K562 (cell line): ENCODE measurements around the gene NLGN4X. TPM values are rescaled to one million over a fixed set of nuclear protein-coding genes. Genes with fewer than 3 reads are reported as not detected.

Source experiments
- ATAC-seq: fragments of 200-7000 bp; cut with Tn5 transposase; 3 replicates; pipeline ENCODE4 v1.9.1; 2020; ENCODE audit warnings: moderate library complexity
- BruUV-seq: library from RNA; stranded (reverse); fragments of 400-500 nt; replicated peaks from 2 replicates; lab custom pipeline; 2021; lab: Mats Ljungman, UMichigan
- CTCF ChIA-PET: fragments of 300-600 bp; formaldehyde crosslinking; extraction: SDS; loops from one replicate; lab custom pipeline; 2021; ENCODE audit warnings: low intra/inter-chr PET ratio; lab: Yijun Ruan, JAX
- POLR2A ChIA-PET: fragments of 300-600, 350-650 bp; sonication (Branson Sonifier 250); formaldehyde crosslinking; extraction: SDS; loops from one replicate; lab custom pipeline; 2021; ENCODE audit warnings: antibody characterized with exemption, inconsistent platforms; lab: Yijun Ruan, JAX
- DNase-seq, 4 experiments: peaks; one replicate each; pipeline versions ENCODE4 v3.0.0 to v3.0.0-alpha.2; 2011 to 2018; ENCODE audit warnings: low spot score in 3 of 4, mixed read lengths in 3 of 4; ENCODE audit errors: extremely low read depth in 1 of 4
- FAIRE-seq: peaks from 2 replicates; lab custom pipeline; 2011; peaks lifted over from hg19 to GRCh38; lab: Jason Lieb, UNC
- H2AFZ ChIP-seq: 2 replicates; pipeline ENCODE4 v1.6.0; 2011; ENCODE audit warnings: low read depth, low read length, control low read depth, inconsistent platforms
- H3K27ac ChIP-seq: fragments of 200-600 bp; 3 replicates; pipeline ENCODE4 v1.8.0; 2011; ENCODE audit warnings: low read depth, mild to moderate bottlenecking, control low read depth, inconsistent platforms, low read length, moderate library complexity, mixed read lengths; ENCODE audit errors: extremely low read depth
- H3K27me3 ChIP-seq, 2 experiments: fragments of 300-600 bp in 1 of 2; 2 replicates in 1 of 2; 3 replicates in 1 of 2; pipeline versions ENCODE4 v1.6.0 to v1.8.0; 2011; ENCODE audit warnings: inconsistent platforms in 2 of 2, low read length in 2 of 2, mild to moderate bottlenecking in 1 of 2, mixed read lengths in 1 of 2, moderate library complexity in 1 of 2; ENCODE audit not compliant: control insufficient read depth in 2 of 2, insufficient read depth in 2 of 2
- H3K36me3 ChIP-seq: fragments of 300-600 bp; 3 replicates; pipeline ENCODE4 v1.8.0; 2011; ENCODE audit warnings: mild to moderate bottlenecking, low read length, inconsistent platforms; ENCODE audit not compliant: control insufficient read depth, insufficient read depth
- H3K4me1 ChIP-seq, 2 experiments: fragments of 200-600 bp in 1 of 2; replicated peaks in 1 of 2; 2 replicates in 1 of 2; 3 replicates in 1 of 2; pipeline versions ENCODE4 v1.5.1 to v1.8.0; 2011; ENCODE audit warnings: inconsistent platforms in 2 of 2, low read length in 2 of 2, mild to moderate bottlenecking in 1 of 2, mixed read lengths in 1 of 2, moderate library complexity in 1 of 2; ENCODE audit not compliant: control insufficient read depth in 2 of 2, insufficient read depth in 2 of 2
- H3K4me2 ChIP-seq: 2 replicates; pipeline ENCODE4 v1.6.1; 2011; ENCODE audit warnings: low read length, control low read depth, inconsistent platforms, mixed read lengths; ENCODE audit not compliant: insufficient read depth
- H3K4me3 ChIP-seq: fragments of 200-600 bp; sonication (generic), shearing (Covaris generic); 2 replicates; pipeline ENCODE4 v1.5.1; 2016; ENCODE audit warnings: control low read depth, inconsistent platforms
- H3K79me2 ChIP-seq: fragments of 200-600 bp; 3 replicates; pipeline ENCODE4 v1.8.0; 2011; ENCODE audit warnings: low read length, inconsistent platforms; ENCODE audit not compliant: control insufficient read depth, insufficient read depth
- H3K9ac ChIP-seq, 2 experiments: 2 replicates each; pipeline versions ENCODE4 v1.6.0 to v1.6.1; 2011; ENCODE audit warnings: low read depth in 2 of 2, low read length in 2 of 2, control low read depth in 1 of 2, inconsistent platforms in 1 of 2, mild to moderate bottlenecking in 1 of 2, mixed read lengths in 1 of 2; ENCODE audit not compliant: insufficient read depth in 1 of 2
- H3K9me1 ChIP-seq: one replicate; pipeline ENCODE4 v1.6.0; 2011; ENCODE audit warnings: inconsistent platforms, mild to moderate bottlenecking, low read length, moderate library complexity; ENCODE audit not compliant: control insufficient read depth, insufficient read depth
- H3K9me3 ChIP-seq: replicated peaks from 2 replicates; pipeline ENCODE4 v1.5.1; 2011; ENCODE audit warnings: low read depth, low read length, inconsistent platforms; ENCODE audit not compliant: control insufficient read depth, insufficient read depth
- H4K20me1 ChIP-seq: replicated peaks from 2 replicates; pipeline ENCODE4 v1.6.1; 2011; ENCODE audit warnings: low read length, inconsistent platforms, mixed read lengths; ENCODE audit not compliant: control insufficient read depth, insufficient read depth
- HMG20B ChIP-seq: fragments of 250-450 bp; sonication (Bioruptor Pico); IDR thresholded peaks from 2 replicates; pipeline ENCODE4 v1.5.0; 2021; ENCODE audit warnings: mild to moderate bottlenecking
- NR2C2 ChIP-seq, 2 experiments: fragments of 200-800 bp in 1 of 2; sonication (Bioruptor generic) in 1 of 2; sonication (generic) in 1 of 2; formaldehyde crosslinking in 1 of 2; IDR thresholded peaks; 2 replicates each; pipeline versions ENCODE4 v1.6.1 to v1.8.0; 2016 to 2022; ENCODE audit warnings: mild to moderate bottlenecking in 1 of 2, missing compliant biosample characterization in 1 of 2, missing genetic modification characterization in 1 of 2, missing genetic modification reagents in 1 of 2
- POU5F1 ChIP-seq: fragments of 150-350 bp; IDR thresholded peaks from 2 replicates; pipeline ENCODE4 v1.6.1; 2014; ENCODE audit warnings: borderline replicate concordance, low read length, low read depth, mild to moderate bottlenecking; ENCODE audit not compliant: partially characterized antibody
- RNF2 ChIP-seq: sonication (generic); IDR thresholded peaks from 2 replicates; pipeline ENCODE4 v1.6.1; 2016
- SMARCA4 ChIP-seq: fragments of 450-650 bp; IDR thresholded peaks from 2 replicates; pipeline ENCODE4 v1.6.1; 2016
- THRA ChIP-seq: fragments of 450-650 bp; IDR thresholded peaks from 2 replicates; pipeline ENCODE4 v1.6.1; 2017; ENCODE audit warnings: mild to moderate bottlenecking, moderate library complexity
- ZBTB33 ChIP-seq: sonication (generic); formaldehyde crosslinking; IDR thresholded peaks from 2 replicates; pipeline ENCODE4 v1.8.1; 2023; ENCODE audit warnings: mild to moderate bottlenecking, missing genetic modification reagents
- ZNF512 ChIP-seq: IDR thresholded peaks from 2 replicates; pipeline ENCODE4 v1.6.1; 2016; ENCODE audit warnings: missing genetic modification characterization, missing compliant biosample characterization
- WGBS: fragments of 100-300 bp; shearing (Covaris generic); methylation state at CpG from one replicate; pipeline ENCODE4 v1.1.6; 2016; ENCODE audit warnings: low coverage, mixed read lengths; ENCODE audit not compliant: insufficient coverage; ENCODE audit errors: missing lambda C conversion rate; 5-methylcytosine and 5-hydroxymethylcytosine counted together
- in situ Hi-C: fragments of 300-500 bp; cut with MboI; formaldehyde crosslinking; loops from 4 replicates; pipeline ENCODE4 v1.15.0; 2018; ENCODE audit warnings: inconsistent platforms, mixed read lengths
- intact Hi-C: fragments of 100-400 bp; cut with micrococcal nuclease; formaldehyde crosslinking; loops from 2 replicates; pipeline ENCODE4 v1.14.2; 2022
- polyA plus RNA-seq, 8 experiments: library from polyadenylated mRNA; depleted of rRNA in 4 of 8; stranded (reverse) in 5 of 8; unstranded in 3 of 8; fragments of >200 nt; fragmentation: Nextera tagmentation in 2 of 8; fragmentation: Illumina TruSeq in 1 of 8; extraction: Ambion mirVana in 2 of 8; extraction: Trizol in 1 of 8; gene quantifications; 2 replicates each; pipeline versions ENCODE4 v1.2.1 to v1.2.3, GENCODE V29; 2011 to 2014; ENCODE audit warnings: inconsistent platforms in 1 of 8, missing spikeins in 1 of 8
- total RNA-seq, 7 experiments: library from RNA; depleted of rRNA in 6 of 7; stranded (reverse); fragments of >200 nt in 6 of 7; fragmentation: Illumina TruSeq in 2 of 7; extraction: Trizol in 2 of 7; gene quantifications; 2 replicates each; pipeline versions ENCODE4 v1.2.1 to v1.2.3, GENCODE V29; 2011 to 2021; ENCODE audit warnings: low replicate concordance in 1 of 7

Gene NLGN4X
- total and polyA plus RNA-seq, 9 of the 15 experiments (the other 6 are each of a cell fraction or from before 2014, with no cell fraction given) = 0.07 TPM; not detected in 8

GRCh38 chrX:5852941-5853340, 375.7 kb downstream of the NLGN4X start:
- no peak for FAIRE-seq
- Histone ChIP-seq H3K4me1 (no peaks in the 10 kb centered on the region), H3K4me3 (no peak overlapping the region), H3K36me3 (no peaks in the 10 kb centered on the region), H3K9ac (no peak overlapping the region), H3K9me1 (no peaks in the 10 kb centered on the region), H3K79me2 (no peaks in the 10 kb centered on the region), H2AFZ (no peak overlapping the region), H3K9me3 (no peaks in the 10 kb centered on the region), H3K4me2 (no peak overlapping the region), H4K20me1 (no peaks in the 10 kb centered on the region), H3K27ac (no peak overlapping the region), H3K27me3 (no peaks in the 10 kb centered on the region)
- 0% methylated on average over 1 of the region's 2 CpGs for WGBS
- TF ChIP-seq NR2C2 (CRISPR knock-in tag; IDR thresholded peaks at IDR 0.05) (no peak), NR2C2 (tag; IDR thresholded peaks at IDR 0.05) (no peak), SMARCA4 (no peak), THRA (no peak), POU5F1 (no peak)
- intact Hi-C loops = no loop called here
- no TSS peak for BruUV-seq
- no peak for DNase-seq
- ATAC-seq = no peak
- POLR2A ChIA-PET = no interaction called here
- CTCF ChIA-PET = no interaction called here
- in situ Hi-C loops = no loop called here

DNA sequence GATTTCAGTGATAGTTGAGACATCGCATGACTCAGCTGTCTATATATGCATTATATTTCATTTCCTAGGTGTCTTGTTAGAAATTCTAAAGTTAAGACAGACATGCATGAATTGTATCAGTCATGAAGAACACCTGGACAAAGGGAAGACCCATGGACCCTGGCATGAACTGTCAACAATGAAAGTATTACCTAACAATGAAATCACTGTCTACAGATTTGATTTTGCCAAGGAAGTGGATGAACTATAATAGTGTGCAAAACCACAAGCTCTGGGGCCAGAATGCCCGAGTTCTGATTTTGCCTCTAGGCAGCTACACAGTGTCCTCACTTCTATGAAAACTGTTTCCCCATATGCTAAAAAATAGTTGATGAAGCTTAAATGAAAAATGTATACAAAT, 386.1 kb downstream of the NLGN4X start:
- no peak overlapping the region for H3K27ac ChIP-seq
- no peaks in the 10 kb centered on the region for H3K9me1 ChIP-seq
- H4K20me1 ChIP-seq = no peaks in the 10 kb centered on the region
- H3K9ac ChIP-seq = no peak overlapping the region
- H3K4me3 ChIP-seq = no peak overlapping the region
- FAIRE-seq = no peak
- no peaks in the 10 kb centered on the region for H3K27me3 ChIP-seq
- DNase-seq = no peak
- intact Hi-C loops = no loop called here
- WGBS = 19% methylated on average over 2 of the region's 2 CpGs
- POLR2A ChIA-PET = no interaction called here
- no peaks in the 10 kb centered on the region for H3K36me3 ChIP-seq
- no peaks in the 10 kb centered on the region for H3K79me2 ChIP-seq
- H2AFZ ChIP-seq = no peak overlapping the region
- BruUV-seq = no TSS peak
- no peaks in the 10 kb centered on the region for H3K4me1 ChIP-seq
- no peak overlapping the region for H3K4me2 ChIP-seq
- CTCF ChIA-PET = no interaction called here
- in situ Hi-C loops = no loop called here
- no peaks in the 10 kb centered on the region for H3K9me3 ChIP-seq
- ATAC-seq = no peak
- no peak for TF ChIP-seq ZBTB33 (CRISPR knock-in tag)
- no peak for TF ChIP-seq RNF2
- TF ChIP-seq ZNF512 = no peak
- TF ChIP-seq HMG20B (CRISPR knock-in tag) = no peak
